ENCODE results near the gene MYO5A. TPM values are rescaled to one million over a fixed set of nuclear protein-coding genes. Genes with fewer than 3 reads are reported as not detected.

MYO5A gene
- total and polyA plus RNA-seq, 4 donors: 5.7 to 42.1 (median 22.0) TPM

GRCh38 chr15:52436981-52437380, 91.7 kb downstream of the MYO5A start:
- Histone ChIP-seq H3K27ac (ENCODE audit: low read depth in 1 of 2, low read length in 2 of 2) (no peak overlapping the region), H3K4me1 (ENCODE audit: control insufficient read depth in 1 of 2, insufficient read depth in 2 of 2, low read length in 2 of 2) (peaks cover 0 to 2% of the 10 kb centered on the region in 2 donors), H3K4me3 (ENCODE audit: low read length in 2 of 2) (no peak overlapping the region), H3K27me3 (ENCODE audit: control insufficient read depth in 1 of 2, insufficient read depth in 2 of 2, low read length in 1 of 2) (no peaks in the 10 kb centered on the region), H3K9me3 (ENCODE audit: control insufficient read depth, low read length) (no peaks in the 10 kb centered on the region), H3K36me3 (ENCODE audit: control insufficient read depth in 1 of 2, insufficient read depth in 2 of 2, low read length in 1 of 2) (peaks cover 0 to 2% of the 10 kb centered on the region in 2 donors)
- DNase-seq (no peak), ATAC-seq (ENCODE audit: low FRiP score) (no peak)
- intact Hi-C loops (cut with DNase I): no loop called here
- 84 to 85% methylated on average over 3 of the region's 3 CpGs for WGBS, 2 donors

DNA sequence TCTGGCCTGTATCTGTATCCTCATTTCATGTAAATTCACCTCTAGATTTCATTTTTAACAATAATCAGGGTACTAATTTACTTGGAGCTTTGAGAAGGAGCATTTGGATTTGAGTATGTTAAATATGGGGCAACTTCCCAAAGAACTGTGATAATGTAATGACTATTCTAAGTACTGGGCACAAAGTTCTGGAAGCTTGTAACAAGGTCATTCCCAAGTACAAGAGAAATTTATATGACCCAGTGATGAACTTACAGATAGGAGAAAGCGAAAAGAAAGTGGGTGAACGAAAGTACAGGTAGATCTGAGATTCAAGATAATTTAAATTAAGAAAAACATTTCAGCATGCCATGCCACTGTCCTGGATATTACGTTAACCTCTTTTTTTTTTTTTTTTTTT, 93.8 kb downstream of the MYO5A start:
- intact Hi-C loops (cut with DNase I): no loop called here
- ATAC-seq (ENCODE audit: low FRiP score): no peak
- WGBS, 2 donors: 91 to 94% methylated on average over 3 of the region's 3 CpGs

GRCh38 chr15:52428297-52428696, 100.4 kb downstream of the MYO5A start:
- no peak for DNase-seq
- Histone ChIP-seq H3K36me3 (ENCODE audit: control insufficient read depth in 1 of 2, insufficient read depth in 2 of 2, low read length in 1 of 2) (no peaks in the 10 kb centered on the region), H3K27me3 (ENCODE audit: control insufficient read depth in 1 of 2, insufficient read depth in 2 of 2, low read length in 1 of 2) (no peaks in the 10 kb centered on the region), H3K4me1 (ENCODE audit: control insufficient read depth in 1 of 2, insufficient read depth in 2 of 2, low read length in 2 of 2) (no peaks in the 10 kb centered on the region), H3K9me3 (ENCODE audit: control insufficient read depth, low read length) (no peaks in the 10 kb centered on the region), H3K4me3 (ENCODE audit: low read length in 2 of 2) (no peak overlapping the region), H3K27ac (ENCODE audit: low read depth in 1 of 2, low read length in 2 of 2) (no peak overlapping the region)
- WGBS, 2 donors: 90 to 92% methylated on average over 4 of the region's 4 CpGs
- ATAC-seq (ENCODE audit: low FRiP score): no peak
- intact Hi-C loops (cut with DNase I): no loop called here

More for the DNA sequence above, 93.8 kb downstream of the MYO5A start:
- no peak overlapping the region for H3K27ac ChIP-seq (ENCODE audit: low read depth in 1 of 2, low read length in 2 of 2)
- H3K9me3 ChIP-seq (ENCODE audit: control insufficient read depth, low read length): no peaks in the 10 kb centered on the region
- H3K27me3 ChIP-seq (ENCODE audit: control insufficient read depth in 1 of 2, insufficient read depth in 2 of 2, low read length in 1 of 2): no peaks in the 10 kb centered on the region
- H3K36me3 ChIP-seq (ENCODE audit: control insufficient read depth in 1 of 2, insufficient read depth in 2 of 2, low read length in 1 of 2): peaks cover 0 to 2% of the 10 kb centered on the region in 2 donors
- DNase-seq: no peak
- H3K4me1 ChIP-seq (ENCODE audit: control insufficient read depth in 1 of 2, insufficient read depth in 2 of 2, low read length in 2 of 2): peaks cover 0 to 2% of the 10 kb centered on the region in 2 donors
- H3K4me3 ChIP-seq (ENCODE audit: low read length in 2 of 2): no peak overlapping the region

GRCh38 chr15:52427804-52428203, 100.9 kb downstream of the MYO5A start:
- H3K36me3 ChIP-seq (ENCODE audit: control insufficient read depth in 1 of 2, insufficient read depth in 2 of 2, low read length in 1 of 2): no peaks in the 10 kb centered on the region
- no peaks in the 10 kb centered on the region for H3K4me1 ChIP-seq (ENCODE audit: control insufficient read depth in 1 of 2, insufficient read depth in 2 of 2, low read length in 2 of 2)
- no peak overlapping the region for H3K4me3 ChIP-seq (ENCODE audit: low read length in 2 of 2)
- intact Hi-C loops (cut with DNase I): no loop called here
- peak in 1 of 2 donors; percentile 55 for DNase-seq
- no peaks in the 10 kb centered on the region for H3K9me3 ChIP-seq (ENCODE audit: control insufficient read depth, low read length)
- peak; percentile 52 for ATAC-seq (ENCODE audit: low FRiP score)
- H3K27ac ChIP-seq (ENCODE audit: low read depth in 1 of 2, low read length in 2 of 2): no peak overlapping the region
- no peaks in the 10 kb centered on the region for H3K27me3 ChIP-seq (ENCODE audit: control insufficient read depth in 1 of 2, insufficient read depth in 2 of 2, low read length in 1 of 2)
- WGBS, 2 donors: 4 to 5% methylated on average over 3 of the region's 3 CpGs

DNA sequence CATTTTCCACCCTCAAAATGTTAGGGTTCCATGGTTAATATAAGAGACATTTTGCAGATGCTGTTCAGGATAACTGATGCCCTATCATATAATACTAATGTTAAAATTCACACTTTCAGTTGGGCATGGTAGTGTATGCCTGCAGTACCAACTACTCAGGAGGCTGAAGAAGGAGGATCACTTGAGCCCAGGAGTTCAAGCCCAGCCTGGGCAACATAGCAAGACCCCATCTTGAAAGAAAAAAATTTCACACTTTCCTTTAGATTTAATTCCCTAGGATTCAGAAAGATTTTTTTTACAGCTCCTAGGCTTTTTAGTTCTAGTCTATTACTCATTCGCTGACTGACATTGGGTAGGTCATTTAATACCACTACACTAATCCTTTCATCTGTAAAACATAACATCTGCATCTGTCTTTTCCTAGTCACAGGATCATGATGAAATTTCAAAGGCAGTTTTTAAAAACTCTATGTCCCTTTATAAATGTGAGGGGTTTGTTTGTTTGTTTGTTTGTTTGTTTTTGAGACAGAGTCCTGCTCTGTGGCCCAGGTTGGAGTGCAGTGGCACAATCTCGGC, 103.7 kb downstream of the MYO5A start:
- H3K27ac ChIP-seq (ENCODE audit: low read depth in 1 of 2, low read length in 2 of 2): no peak overlapping the region
- ATAC-seq (ENCODE audit: low FRiP score): no peak

GRCh38 chr15:52423852-52424251, 104.8 kb downstream of the MYO5A start:
- Histone ChIP-seq H3K27me3 (ENCODE audit: control insufficient read depth in 1 of 2, insufficient read depth in 2 of 2, low read length in 1 of 2) (no peaks in the 10 kb centered on the region), H3K9me3 (ENCODE audit: control insufficient read depth, low read length) (no peaks in the 10 kb centered on the region), H3K4me1 (ENCODE audit: control insufficient read depth in 1 of 2, insufficient read depth in 2 of 2, low read length in 2 of 2) (no peaks in the 10 kb centered on the region), H3K4me3 (ENCODE audit: low read length in 2 of 2) (no peak overlapping the region), H3K36me3 (ENCODE audit: control insufficient read depth in 1 of 2, insufficient read depth in 2 of 2, low read length in 1 of 2) (no peaks in the 10 kb centered on the region), H3K27ac (ENCODE audit: low read depth in 1 of 2, low read length in 2 of 2) (no peak overlapping the region)
- 85 to 88% methylated on average over 1 of the region's 1 CpG for WGBS, 2 donors
- ATAC-seq (ENCODE audit: low FRiP score): no peak
- DNase-seq: no peak
- intact Hi-C loops (cut with DNase I): no loop called here

More for the DNA sequence above, 103.7 kb downstream of the MYO5A start:
- Histone ChIP-seq H3K4me1 (ENCODE audit: control insufficient read depth in 1 of 2, insufficient read depth in 2 of 2, low read length in 2 of 2) (no peaks in the 10 kb centered on the region), H3K36me3 (ENCODE audit: control insufficient read depth in 1 of 2, insufficient read depth in 2 of 2, low read length in 1 of 2) (no peaks in the 10 kb centered on the region), H3K9me3 (ENCODE audit: control insufficient read depth, low read length) (no peaks in the 10 kb centered on the region), H3K27me3 (ENCODE audit: control insufficient read depth in 1 of 2, insufficient read depth in 2 of 2, low read length in 1 of 2) (no peaks in the 10 kb centered on the region), H3K4me3 (ENCODE audit: low read length in 2 of 2) (no peak overlapping the region)
- WGBS, 2 donors: 100% methylated on average over 2 of the region's 2 CpGs
- DNase-seq: no peak
- intact Hi-C loops (cut with DNase I): no loop called here

- Histone ChIP-seq H3K27ac (ENCODE audit: low read depth in 1 of 2, low read length in 2 of 2) (no peak overlapping the region), H3K4me3 (ENCODE audit: low read length in 2 of 2) (no peak overlapping the region), H3K36me3 (ENCODE audit: control insufficient read depth in 1 of 2, insufficient read depth in 2 of 2, low read length in 1 of 2) (no peaks in the 10 kb centered on the region), H3K9me3 (ENCODE audit: control insufficient read depth, low read length) (no peaks in the 10 kb centered on the region), H3K27me3 (ENCODE audit: control insufficient read depth in 1 of 2, insufficient read depth in 2 of 2, low read length in 1 of 2) (no peaks in the 10 kb centered on the region), H3K4me1 (ENCODE audit: control insufficient read depth in 1 of 2, insufficient read depth in 2 of 2, low read length in 2 of 2) (no peaks in the 10 kb centered on the region)
- ATAC-seq (ENCODE audit: low FRiP score) (no peak), DNase-seq (no peak)
- intact Hi-C loops (cut with DNase I): no loop called here
These were observed 106.7 kb downstream of the MYO5A start for GRCh38 chr15:52422001-52422400.

DNA sequence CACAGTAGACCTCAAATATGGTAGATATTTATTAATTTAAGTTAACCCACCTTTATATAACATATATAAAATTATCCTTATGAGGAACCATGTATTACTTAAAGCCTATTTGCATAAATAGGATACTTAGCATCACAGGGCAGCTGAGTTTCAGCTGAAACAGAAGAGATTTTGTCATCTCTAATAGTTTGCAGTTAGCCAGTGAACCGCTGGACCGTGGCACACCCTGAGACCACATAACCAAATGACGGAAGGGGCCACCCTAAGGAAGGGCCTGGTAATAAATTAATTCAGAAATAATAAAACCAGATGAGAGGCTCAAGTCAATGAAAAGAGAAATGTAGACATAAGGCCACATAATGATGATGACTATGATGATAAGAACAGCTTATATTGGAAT, 107.7 kb downstream of the MYO5A start:
- Histone ChIP-seq H3K36me3 (ENCODE audit: control insufficient read depth in 1 of 2, insufficient read depth in 2 of 2, low read length in 1 of 2) (no peaks in the 10 kb centered on the region), H3K27ac (ENCODE audit: low read depth in 1 of 2, low read length in 2 of 2) (no peak overlapping the region), H3K4me3 (ENCODE audit: low read length in 2 of 2) (no peak overlapping the region), H3K9me3 (ENCODE audit: control insufficient read depth, low read length) (no peaks in the 10 kb centered on the region), H3K4me1 (ENCODE audit: control insufficient read depth in 1 of 2, insufficient read depth in 2 of 2, low read length in 2 of 2) (no peaks in the 10 kb centered on the region), H3K27me3 (ENCODE audit: control insufficient read depth in 1 of 2, insufficient read depth in 2 of 2, low read length in 1 of 2) (no peaks in the 10 kb centered on the region)
- intact Hi-C loops (cut with DNase I): no loop called here
- WGBS, 2 donors: 96 to 97% methylated on average over 3 of the region's 3 CpGs
- no peak for ATAC-seq (ENCODE audit: low FRiP score)
- DNase-seq: no peak

DNA sequence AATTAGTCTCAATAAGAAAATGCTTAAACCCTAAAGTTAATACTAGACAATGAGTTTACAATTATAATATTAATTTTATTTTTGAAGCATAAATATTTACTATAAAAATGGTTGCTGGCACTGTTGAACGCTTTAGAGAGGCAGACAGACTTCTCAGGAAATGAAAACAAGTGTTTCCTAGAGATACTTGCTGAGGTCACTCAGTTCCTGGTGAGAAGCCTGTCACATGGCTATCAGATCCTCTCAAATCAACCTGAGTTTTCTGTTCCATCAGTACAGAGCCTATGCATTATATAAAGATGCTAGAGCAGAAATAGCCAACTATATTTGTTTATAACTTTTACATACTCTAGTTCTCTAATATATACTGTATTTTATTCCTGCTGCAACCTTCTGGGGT, 109.2 kb downstream of the MYO5A start:
- H3K9me3 ChIP-seq (ENCODE audit: control insufficient read depth, low read length): no peaks in the 10 kb centered on the region
- H3K4me3 ChIP-seq (ENCODE audit: low read length in 2 of 2): no peak overlapping the region
- no peaks in the 10 kb centered on the region for H3K27me3 ChIP-seq (ENCODE audit: control insufficient read depth in 1 of 2, insufficient read depth in 2 of 2, low read length in 1 of 2)
- no peak for ATAC-seq (ENCODE audit: low FRiP score)
- H3K27ac ChIP-seq (ENCODE audit: low read depth in 1 of 2, low read length in 2 of 2): no peak overlapping the region
- H3K36me3 ChIP-seq (ENCODE audit: control insufficient read depth in 1 of 2, insufficient read depth in 2 of 2, low read length in 1 of 2): peaks cover 0 to 3% of the 10 kb centered on the region in 2 donors
- no peaks in the 10 kb centered on the region for H3K4me1 ChIP-seq (ENCODE audit: control insufficient read depth in 1 of 2, insufficient read depth in 2 of 2, low read length in 2 of 2)
- intact Hi-C loops (cut with DNase I): no loop called here
- 50 to 67% methylated on average over 1 of the region's 1 CpG for WGBS, 2 donors
- no peak for DNase-seq
